ENCODE results near the gene GOLM1. TPM values are rescaled to one million over a fixed set of nuclear protein-coding genes. Genes with fewer than 3 reads are reported as not detected.
"Not testable (repeated sequence)": the region's sequence is repeated elsewhere in the genome, so short reads cannot be mapped to it uniquely, and the experiment has no call there.

Gene GOLM1
- total and polyA plus RNA-seq, 2 of the 13 experiments (the other 11 are each of a cell fraction or from before 2014, with no cell fraction given), result 0.20 to 0.30 TPM

- H3K79me2 ChIP-seq (ENCODE audit: insufficient read depth, low read length); ATAC-seq; POLR2A ChIA-PET; H3K4me1 ChIP-seq (ENCODE audit: insufficient read depth, low read length); H3K4me3 ChIP-seq (replicated peaks in 1 of 3; ENCODE audit: insufficient read depth in 1 of 3, low read depth in 2 of 3, low read length in 3 of 3); H3K9ac ChIP-seq (ENCODE audit: insufficient read depth, low read depth, low read length); H3K4me2 ChIP-seq (ENCODE audit: low read depth, low read length); intact Hi-C loops (cut with micrococcal nuclease; ENCODE audit: unreplicated experiment); H4K20me1 ChIP-seq (ENCODE audit: insufficient read depth, low read length); H3K9me3 ChIP-seq (ENCODE audit: low read length); H3K27ac ChIP-seq (ENCODE audit: extremely low read length, insufficient read depth, low read length); DNase-seq (ENCODE audit: low spot score); in situ Hi-C loops (cut with HindIII; ENCODE audit: extremely low pct_ligation_motif_present, low pct_unique_long_range_greater_than_20kb); FAIRE-seq; H3K36me3 ChIP-seq (replicated peaks in 1 of 2; ENCODE audit: control insufficient read depth in 1 of 2, insufficient read depth in 2 of 2, low read length in 2 of 2); H3K27me3 ChIP-seq (ENCODE audit: control insufficient read depth in 1 of 2, insufficient read depth in 2 of 2, low read length in 2 of 2); BruUV-seq (replicated peaks); CTCF ChIA-PET (ENCODE audit: low intra/inter-chr PET ratio, low total read pairs); H2AFZ ChIP-seq (ENCODE audit: low read length): not testable (repeated sequence)
- 43% methylated on average over 6 of the region's 7 CpGs for WGBS (ENCODE audit: low lambda C conversion rate)
Observed at GRCh38 chr9:86048018-86048742, 51.2 kb downstream of the GOLM1 start.

GRCh38 chr9:86047361-86047760, 52.0 kb downstream of the GOLM1 start:
- FAIRE-seq (no peak), DNase-seq (ENCODE audit: low spot score) (no peak), ATAC-seq (no peak)
- no peaks in the 10 kb centered on the region for H3K36me3 ChIP-seq (replicated peaks in 1 of 2; ENCODE audit: control insufficient read depth in 1 of 2, insufficient read depth in 2 of 2, low read length in 2 of 2)
- in situ Hi-C loops (cut with HindIII; ENCODE audit: extremely low pct_ligation_motif_present, low pct_unique_long_range_greater_than_20kb) (no loop called here), intact Hi-C loops (cut with micrococcal nuclease; ENCODE audit: unreplicated experiment) (no loop called here)
- WGBS (ENCODE audit: low lambda C conversion rate), result 74% methylated on average over 12 of the region's 13 CpGs
- H3K79me2 ChIP-seq (ENCODE audit: insufficient read depth, low read length), result no peaks in the 10 kb centered on the region
- H4K20me1 ChIP-seq (ENCODE audit: insufficient read depth, low read length), result no peaks in the 10 kb centered on the region
- CTCF ChIA-PET (ENCODE audit: low intra/inter-chr PET ratio, low total read pairs), result no interaction called here
- no peak overlapping the region for H3K9ac ChIP-seq (ENCODE audit: insufficient read depth, low read depth, low read length)
- peaks cover 0 to 2% of the 10 kb centered on the region in 2 experiments; a peak in 1 of 5 replicates for H3K27me3 ChIP-seq (ENCODE audit: control insufficient read depth in 1 of 2, insufficient read depth in 2 of 2, low read length in 2 of 2)
- no peak overlapping the region for H3K4me3 ChIP-seq (replicated peaks in 1 of 3; ENCODE audit: insufficient read depth in 1 of 3, low read depth in 2 of 3, low read length in 3 of 3)
- no peak overlapping the region for H3K4me2 ChIP-seq (ENCODE audit: low read depth, low read length)
- no peak overlapping the region for H3K27ac ChIP-seq (ENCODE audit: extremely low read length, insufficient read depth, low read length)
- no peaks in the 10 kb centered on the region for H3K4me1 ChIP-seq (ENCODE audit: insufficient read depth, low read length)
- H2AFZ ChIP-seq (ENCODE audit: low read length), result no peak overlapping the region
- H3K9me3 ChIP-seq (ENCODE audit: low read length), result no peaks in the 10 kb centered on the region
- POLR2A ChIA-PET, result no interaction called here
- no TSS peak for BruUV-seq (replicated peaks)
- TF ChIP-seq TCF12 (IDR thresholded peaks at IDR 0.05), result no peak
- TF ChIP-seq TCF12 (CRISPR knock-in tag; IDR thresholded peaks at IDR 0.05), result no peak
- TF ChIP-seq ZNF567 (CRISPR knock-in tag; IDR thresholded peaks at IDR 0.05; ENCODE audit: borderline replicate concordance), result no peak
- TF ChIP-seq, protein P1, sequence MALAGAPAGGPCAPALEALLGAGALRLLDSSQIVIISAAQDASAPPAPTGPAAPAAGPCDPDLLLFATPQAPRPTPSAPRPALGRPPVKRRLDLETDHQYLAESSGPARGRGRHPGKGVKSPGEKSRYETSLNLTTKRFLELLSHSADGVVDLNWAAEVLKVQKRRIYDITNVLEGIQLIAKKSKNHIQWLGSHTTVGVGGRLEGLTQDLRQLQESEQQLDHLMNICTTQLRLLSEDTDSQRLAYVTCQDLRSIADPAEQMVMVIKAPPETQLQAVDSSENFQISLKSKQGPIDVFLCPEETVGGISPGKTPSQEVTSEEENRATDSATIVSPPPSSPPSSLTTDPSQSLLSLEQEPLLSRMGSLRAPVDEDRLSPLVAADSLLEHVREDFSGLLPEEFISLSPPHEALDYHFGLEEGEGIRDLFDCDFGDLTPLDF (CRISPR knock-in tag; IDR thresholded peaks at IDR 0.05), result no peak
- TF ChIP-seq ZNF24 (IDR thresholded peaks at IDR 0.05), result no peak
- no peak for TF ChIP-seq ZNF430 (CRISPR knock-in tag; IDR thresholded peaks at IDR 0.05)
- TF ChIP-seq ZNF367 (CRISPR knock-in tag; IDR thresholded peaks at IDR 0.05; ENCODE audit: borderline replicate concordance), result no peak
- TF ChIP-seq ZNF670 (CRISPR knock-in tag; IDR thresholded peaks at IDR 0.05; ENCODE audit: borderline replicate concordance), result no peak
- TF ChIP-seq ZNF431 (CRISPR knock-in tag; IDR thresholded peaks at IDR 0.05; ENCODE audit: borderline replicate concordance, low read depth), result no peak
- no peak for TF ChIP-seq ZNF292 (CRISPR knock-in tag; IDR thresholded peaks at IDR 0.05; ENCODE audit: borderline replicate concordance, low read depth)
- TF ChIP-seq E2F5 (CRISPR knock-in tag; conservative IDR thresholded peaks at IDR 0.05), result no peak
- TF ChIP-seq TSC22D2 (CRISPR knock-in tag; IDR thresholded peaks at IDR 0.05; ENCODE audit: borderline replicate concordance), result no peak
- TF ChIP-seq KDM6A (CRISPR knock-in tag; IDR thresholded peaks at IDR 0.05; ENCODE audit: low read depth), result no peak
- TF ChIP-seq HNRNPUL1 (IDR thresholded peaks at IDR 0.05; ENCODE audit: low read depth, low read length), result no peak
- no peak for TF ChIP-seq SMC3 (IDR thresholded peaks at IDR 0.05; ENCODE audit: low read length)
- no peak for TF ChIP-seq HNF4A (CRISPR knock-in tag; IDR thresholded peaks at IDR 0.05)
- no peak for TF ChIP-seq ZNF563 (CRISPR knock-in tag; IDR thresholded peaks at IDR 0.05)
